Sigmoid colon (tissue), 4 donors: ENCODE data around the gene PCDHA1.

Experiments used
- EP300 ChIP-seq, 4 donors: sonication (generic); formaldehyde crosslinking; IDR thresholded peaks; one replicate each; pipeline ENCODE4 v1.6.1; 2017; ENCODE audit warnings: antibody characterized with exemption in 4 of 4
- POLR2A ChIP-seq, 2 donors: fragments of 450-650 bp; IDR thresholded peaks; one replicate each; pipeline ENCODE4 v1.6.1; 2016; ENCODE audit warnings: antibody characterized with exemption in 2 of 2, mild to moderate bottlenecking in 2 of 2, moderate library complexity in 2 of 2
- TF ChIP-seq, protein P1 (sequence below), 4 experiments: fragments of 450-650 bp in 3 of 4; fragments of 200-600 bp in 1 of 4; IDR thresholded peaks; one replicate each; pipeline ENCODE4 v1.5.1; 2016 to 2019; ENCODE audit warnings: antibody characterized with exemption in 4 of 4, mild to moderate bottlenecking in 3 of 4, moderate library complexity in 2 of 4

DNA sequence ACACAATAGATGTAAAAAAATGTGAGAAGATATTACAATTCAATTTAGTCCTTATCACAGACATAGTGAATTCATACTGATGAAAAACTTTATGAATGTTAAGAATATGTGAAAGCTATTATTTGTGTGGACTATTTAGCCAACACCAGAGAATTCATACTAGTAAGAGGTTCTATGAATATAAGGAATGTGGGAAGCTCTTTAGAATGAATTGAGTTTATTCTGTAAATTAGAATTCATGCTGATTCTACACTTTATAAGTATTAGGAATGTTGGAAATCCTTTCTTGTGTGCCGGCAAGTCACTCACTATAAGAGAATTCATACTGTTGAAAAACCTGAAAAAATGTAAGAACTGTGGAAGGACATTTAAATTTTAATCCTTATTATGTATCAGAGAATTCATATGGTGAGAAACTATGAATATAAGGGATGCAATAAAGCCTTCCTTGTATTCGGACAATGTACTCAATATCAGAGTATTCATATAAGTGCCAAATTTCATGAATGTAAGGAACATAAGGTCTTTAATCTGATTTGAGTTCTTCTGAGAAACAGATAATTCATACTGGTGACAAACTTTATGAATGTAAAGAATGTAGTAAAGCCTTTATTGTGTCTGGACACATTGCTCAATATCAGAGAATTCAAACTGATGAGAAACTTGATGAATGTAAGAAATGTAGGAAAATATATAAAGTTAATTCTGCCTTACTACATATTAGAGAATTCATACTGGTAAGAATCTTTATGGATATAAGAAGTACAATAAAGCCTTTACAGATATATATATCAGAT is 21.6 kb upstream of the PCDHA1 start:
- no peak for TF ChIP-seq EP300 (IDR thresholded peaks at IDR 0.05)
- TF ChIP-seq POLR2A (IDR thresholded peaks at IDR 0.05) = no peak
- TF ChIP-seq, protein P1, sequence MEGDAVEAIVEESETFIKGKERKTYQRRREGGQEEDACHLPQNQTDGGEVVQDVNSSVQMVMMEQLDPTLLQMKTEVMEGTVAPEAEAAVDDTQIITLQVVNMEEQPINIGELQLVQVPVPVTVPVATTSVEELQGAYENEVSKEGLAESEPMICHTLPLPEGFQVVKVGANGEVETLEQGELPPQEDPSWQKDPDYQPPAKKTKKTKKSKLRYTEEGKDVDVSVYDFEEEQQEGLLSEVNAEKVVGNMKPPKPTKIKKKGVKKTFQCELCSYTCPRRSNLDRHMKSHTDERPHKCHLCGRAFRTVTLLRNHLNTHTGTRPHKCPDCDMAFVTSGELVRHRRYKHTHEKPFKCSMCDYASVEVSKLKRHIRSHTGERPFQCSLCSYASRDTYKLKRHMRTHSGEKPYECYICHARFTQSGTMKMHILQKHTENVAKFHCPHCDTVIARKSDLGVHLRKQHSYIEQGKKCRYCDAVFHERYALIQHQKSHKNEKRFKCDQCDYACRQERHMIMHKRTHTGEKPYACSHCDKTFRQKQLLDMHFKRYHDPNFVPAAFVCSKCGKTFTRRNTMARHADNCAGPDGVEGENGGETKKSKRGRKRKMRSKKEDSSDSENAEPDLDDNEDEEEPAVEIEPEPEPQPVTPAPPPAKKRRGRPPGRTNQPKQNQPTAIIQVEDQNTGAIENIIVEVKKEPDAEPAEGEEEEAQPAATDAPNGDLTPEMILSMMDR (IDR thresholded peaks at IDR 0.05) = no peak
